Right renal pelvis (tissue), 4 donors: ENCODE results near the gene IGFLR1. TPM values are rescaled to one million over a fixed set of nuclear protein-coding genes. Genes with fewer than 3 reads are reported as not detected.
"Not testable (repeated sequence)": the region's sequence is repeated elsewhere in the genome, so short reads cannot be mapped to it uniquely, and the experiment has no call there.

ENCODE experiments used
- DNase-seq, 4 donors: peaks; one replicate each; pipeline ENCODE4 v3.0.0-alpha.2; 2013; ENCODE audit warnings: low read depth in 4 of 4, low spot score in 3 of 4, missing footprints in 1 of 4
- polyA plus RNA-seq, 4 donors: library from polyadenylated mRNA; unstranded; fragments of 120-200 nt; gene quantifications; one replicate each; pipeline ENCODE4 v1.2.1, GENCODE V29; 2013; ENCODE audit not compliant: insufficient read length in 4 of 4

The IGFLR1 gene
- polyA plus RNA-seq, 4 donors, result 2.1 to 4.0 (median 2.9) TPM

GRCh38 chr19:35777961-35778360 lies 35.7 kb upstream of the IGFLR1 start:
- DNase-seq, result no peak

GRCh38 chr19:35777086-35777841 lies 35.0 kb upstream of the IGFLR1 start:
- DNase-seq, result no peak

- DNase-seq, result no peak
Measured at GRCh38 chr19:35776102-35776788, 34.0 kb upstream of the IGFLR1 start.

GRCh38 chr19:35775298-35776101 lies 33.2 kb upstream of the IGFLR1 start, which contains the start of gene ARHGAP33:
Gene ARHGAP33, plus strand, starts transcription at chr19:35775564. Its CDS starts 95 bp downstream, at chr19:35775659.
- peak; percentile 92 to 98 (median 96) for DNase-seq

- DNase-seq, result no peak
Measured at GRCh38 chr19:35775046-35775297, 32.7 kb upstream of the IGFLR1 start.

- no peak for DNase-seq
Measured at GRCh38 chr19:35774274-35775045, 32.2 kb upstream of the IGFLR1 start.

GRCh38 chr19:35773020-35773806 lies 31.0 kb upstream of the IGFLR1 start:
- DNase-seq, result no peak

- not testable (repeated sequence) for DNase-seq
Measured at GRCh38 chr19:35772362-35772761, 30.1 kb upstream of the IGFLR1 start.

GRCh38 chr19:35768082-35768421 lies 25.8 kb upstream of the IGFLR1 start:
- no peak for DNase-seq

- peak in 1 of 4 donors; percentile 46 for DNase-seq
Measured at GRCh38 chr19:35767288-35768081, 25.2 kb upstream of the IGFLR1 start.

GRCh38 chr19:35766571-35767104 lies 24.4 kb upstream of the IGFLR1 start:
- no peak for DNase-seq

- DNase-seq, result no peak
Measured at GRCh38 chr19:35764432-35765315, 22.4 kb upstream of the IGFLR1 start.

- DNase-seq, result no peak
Measured at GRCh38 chr19:35760711-35761349, 18.6 kb upstream of the IGFLR1 start.

- DNase-seq, result no peak
Measured at GRCh38 chr19:35759697-35760096, 17.4 kb upstream of the IGFLR1 start.

- DNase-seq, result peak; percentile 93 to 99 (median 98)
Measured at GRCh38 chr19:35757749-35758608, 15.7 kb upstream of the IGFLR1 start, which contains the start of gene PROSER3. Gene PROSER3, plus strand, starts transcription at chr19:35758176. Its CDS starts 40 bp downstream, at chr19:35758216.

GRCh38 chr19:35757231-35757748 lies 15.0 kb upstream of the IGFLR1 start:
- no peak for DNase-seq
